GM21360 (cell line): ENCODE results near the gene COL6A2.
"Not testable (repeated sequence)": the region's sequence is repeated elsewhere in the genome, so short reads cannot be mapped to it uniquely, and the experiment has no call there.

Experiments used
- ATAC-seq: cut with Tn5 transposase; IDR thresholded peaks from one replicate; pipeline ENCODE4 v1.9.1; 2021; ENCODE audit warnings: mild to moderate bottlenecking, moderate library complexity; ENCODE audit not compliant: unreplicated experiment

COL6A2 gene

DNA sequence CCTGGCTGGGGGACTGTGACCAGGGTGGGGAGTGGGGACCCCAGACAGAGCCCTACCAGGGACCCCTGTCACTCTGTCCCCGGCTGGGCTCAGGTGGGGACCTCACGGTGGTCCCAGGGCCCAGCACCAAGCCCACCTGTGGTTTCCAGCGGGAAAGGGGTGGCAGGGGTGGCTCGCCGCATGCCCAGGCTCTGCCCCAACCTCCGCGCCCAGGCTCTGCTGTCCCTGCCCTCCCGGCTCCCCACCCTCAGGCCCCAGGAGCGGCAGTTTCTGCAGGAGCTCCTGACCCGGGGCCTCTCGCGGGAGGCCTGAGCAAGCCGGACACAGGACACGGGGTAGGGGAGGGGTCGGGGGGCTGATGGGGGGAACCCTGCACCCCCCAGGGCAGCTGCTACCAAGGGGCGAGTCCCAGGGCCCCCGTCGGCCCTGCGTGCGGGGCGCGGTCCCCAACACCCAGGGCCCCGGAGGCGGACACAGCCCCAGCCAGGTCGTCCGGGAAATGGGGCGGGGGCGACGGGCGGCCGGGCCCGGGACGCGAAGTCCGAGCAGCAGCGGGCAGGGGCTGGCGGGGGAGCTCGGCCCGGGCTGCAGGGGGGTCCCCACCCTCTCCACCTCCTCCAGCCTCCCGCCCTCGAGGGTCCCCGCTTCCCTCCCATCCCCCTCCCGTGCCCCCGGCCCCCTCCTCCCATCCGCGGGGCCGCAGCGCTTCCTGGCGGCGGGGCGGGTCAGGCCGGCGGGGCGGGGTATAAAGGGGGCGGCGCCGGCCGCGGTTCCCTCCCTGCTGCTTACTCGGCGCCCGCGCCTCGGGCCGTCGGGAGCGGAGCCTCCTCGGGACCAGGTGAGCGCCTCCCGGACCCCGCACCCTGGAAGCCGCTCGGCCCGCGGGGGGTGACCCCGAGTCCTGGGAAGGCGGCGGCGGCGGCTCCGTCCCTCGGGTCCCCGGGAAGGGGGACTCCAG lies at the start of gene COL6A2:
COL6A2 (plus strand) TSS at position 777 of the 958 bp plus-strand sequence.
- ATAC-seq = no peak

DNA sequence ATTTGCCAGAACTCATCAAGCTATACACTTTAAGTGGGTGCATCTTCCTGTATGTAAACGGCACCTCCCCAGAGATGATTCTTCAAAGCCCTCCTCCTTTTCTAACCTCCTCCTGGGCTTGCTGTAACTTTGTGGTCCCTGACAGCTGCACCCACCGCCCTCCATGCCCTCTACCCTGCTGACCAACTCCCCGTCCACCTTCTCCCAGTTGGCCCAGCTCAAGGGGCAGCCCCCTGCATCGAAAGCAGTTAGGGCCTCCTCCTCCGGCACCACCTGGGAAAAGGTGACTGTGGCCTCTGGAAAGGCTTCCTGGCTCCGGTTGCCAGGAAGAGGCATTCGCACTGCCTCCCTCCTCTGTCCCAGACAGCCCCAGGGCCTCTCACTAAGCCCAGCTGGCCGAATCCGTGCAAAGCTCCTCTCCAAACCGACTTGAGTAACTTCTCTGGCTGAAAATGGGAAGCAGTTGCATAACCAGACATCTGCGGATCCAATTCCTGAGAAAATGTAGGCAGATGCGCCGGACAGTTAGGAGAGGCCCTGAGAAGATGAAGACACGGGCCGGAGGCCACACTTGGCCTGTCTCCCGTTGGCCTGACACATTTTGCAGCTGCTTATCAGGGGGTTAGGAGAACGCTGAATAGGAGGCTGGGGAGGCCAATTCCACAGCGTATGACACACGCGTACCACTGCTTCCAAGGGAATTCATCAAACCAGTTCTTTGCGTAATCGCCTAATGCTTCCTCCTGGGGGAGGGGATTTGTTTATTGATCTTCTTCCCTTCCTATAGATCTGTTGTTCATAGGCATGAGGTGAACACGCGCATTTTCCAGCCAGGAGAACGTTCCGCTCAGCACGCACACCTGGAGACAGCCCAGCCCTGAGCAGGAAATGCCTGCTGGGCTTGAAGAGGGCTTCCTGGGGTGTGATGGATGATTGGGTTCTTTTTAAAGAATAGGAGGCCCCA lies 48.7 kb upstream of the COL6A2 start:
- no peak for ATAC-seq

DNA sequence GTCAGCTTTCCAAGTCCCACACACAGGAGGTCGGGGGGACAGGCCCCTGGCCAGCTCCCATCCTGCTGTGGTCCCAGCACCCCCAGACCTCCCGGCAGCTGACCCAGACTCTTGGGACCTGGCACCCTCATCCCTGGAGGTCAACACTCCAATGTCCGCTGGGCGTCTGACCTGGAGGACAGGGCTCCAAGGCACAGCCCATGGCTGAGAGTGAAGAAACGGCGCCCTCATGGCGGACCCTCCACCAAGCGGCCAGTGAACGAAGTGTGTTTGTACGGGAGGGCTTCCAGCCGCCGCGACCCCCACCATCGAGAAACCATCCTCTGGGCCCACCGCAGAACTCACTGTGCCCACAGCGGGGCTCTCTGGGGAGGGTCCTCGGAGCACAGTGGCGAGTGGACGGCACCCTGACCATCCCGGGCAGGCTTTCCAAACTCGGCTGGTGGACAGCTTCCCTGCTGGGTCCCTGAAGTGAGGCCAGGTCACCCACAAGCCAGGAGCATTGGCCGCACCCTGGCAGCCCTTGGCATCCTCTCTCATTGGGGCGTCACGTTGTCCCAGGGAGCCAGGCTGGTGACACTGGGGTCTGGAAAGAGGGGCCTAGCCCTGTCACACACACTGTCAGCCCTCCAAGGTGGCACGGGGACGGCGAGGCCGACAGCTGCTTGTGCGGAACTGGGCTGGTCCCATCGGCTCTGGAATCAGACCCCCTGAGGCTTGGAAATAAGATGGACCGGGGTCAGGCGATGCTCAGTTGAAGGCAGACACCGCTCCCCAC lies 47.8 kb upstream of the COL6A2 start:
- ATAC-seq = no peak

DNA sequence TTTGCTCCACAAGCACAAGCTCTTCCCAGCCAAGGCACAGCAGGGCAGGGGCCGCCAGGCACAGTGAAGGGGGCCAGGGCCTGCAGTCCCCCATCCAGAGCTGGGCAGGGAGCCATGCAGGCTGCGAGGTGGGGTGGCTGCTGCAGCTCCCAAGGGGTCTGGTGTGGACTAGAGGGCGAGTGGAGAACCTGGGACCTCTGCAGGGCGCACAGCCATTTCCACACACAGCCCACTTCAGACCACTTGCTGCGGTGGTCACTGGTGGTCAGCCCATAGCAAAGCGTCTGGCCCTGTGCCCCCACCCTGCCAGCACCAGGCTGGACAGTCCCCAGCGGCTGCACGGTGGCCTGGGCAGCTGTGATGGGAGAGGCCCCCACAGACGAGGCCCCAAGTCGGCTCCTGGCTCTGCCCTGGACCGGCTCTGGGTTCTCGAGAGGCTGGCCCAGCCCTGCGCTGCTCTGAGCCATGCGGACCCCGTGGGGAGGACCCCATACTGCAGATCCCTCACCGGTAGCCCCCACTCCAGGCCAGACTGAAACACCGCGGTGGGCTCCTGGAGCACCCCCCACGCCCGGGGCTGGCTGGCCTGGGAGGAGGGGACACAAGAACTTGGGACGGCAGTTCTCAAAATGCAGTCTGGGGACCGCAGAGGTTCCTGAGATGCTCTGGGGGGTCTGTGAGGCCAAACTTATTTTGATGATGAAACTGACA lies 47.1 kb upstream of the COL6A2 start:
- ATAC-seq = no peak

DNA sequence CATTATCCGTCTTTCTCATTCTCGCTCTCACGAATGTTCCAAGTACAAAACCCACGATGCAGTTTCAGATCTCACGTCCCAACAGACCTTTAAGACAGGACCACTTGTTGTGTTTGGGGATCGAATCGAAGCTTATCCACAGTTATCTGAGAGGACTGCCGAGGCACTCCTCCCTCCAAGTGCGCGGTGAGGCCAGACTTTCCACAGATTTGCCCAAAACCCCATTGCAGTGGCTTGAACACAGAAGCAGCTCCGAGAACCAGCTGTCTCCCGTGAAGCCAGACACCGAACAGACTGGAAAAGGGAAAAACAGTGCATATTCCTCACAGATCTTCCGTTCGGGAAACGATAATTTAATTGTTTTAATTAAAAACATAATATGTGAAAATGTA lies 46.5 kb upstream of the COL6A2 start:
- no peak for ATAC-seq

DNA sequence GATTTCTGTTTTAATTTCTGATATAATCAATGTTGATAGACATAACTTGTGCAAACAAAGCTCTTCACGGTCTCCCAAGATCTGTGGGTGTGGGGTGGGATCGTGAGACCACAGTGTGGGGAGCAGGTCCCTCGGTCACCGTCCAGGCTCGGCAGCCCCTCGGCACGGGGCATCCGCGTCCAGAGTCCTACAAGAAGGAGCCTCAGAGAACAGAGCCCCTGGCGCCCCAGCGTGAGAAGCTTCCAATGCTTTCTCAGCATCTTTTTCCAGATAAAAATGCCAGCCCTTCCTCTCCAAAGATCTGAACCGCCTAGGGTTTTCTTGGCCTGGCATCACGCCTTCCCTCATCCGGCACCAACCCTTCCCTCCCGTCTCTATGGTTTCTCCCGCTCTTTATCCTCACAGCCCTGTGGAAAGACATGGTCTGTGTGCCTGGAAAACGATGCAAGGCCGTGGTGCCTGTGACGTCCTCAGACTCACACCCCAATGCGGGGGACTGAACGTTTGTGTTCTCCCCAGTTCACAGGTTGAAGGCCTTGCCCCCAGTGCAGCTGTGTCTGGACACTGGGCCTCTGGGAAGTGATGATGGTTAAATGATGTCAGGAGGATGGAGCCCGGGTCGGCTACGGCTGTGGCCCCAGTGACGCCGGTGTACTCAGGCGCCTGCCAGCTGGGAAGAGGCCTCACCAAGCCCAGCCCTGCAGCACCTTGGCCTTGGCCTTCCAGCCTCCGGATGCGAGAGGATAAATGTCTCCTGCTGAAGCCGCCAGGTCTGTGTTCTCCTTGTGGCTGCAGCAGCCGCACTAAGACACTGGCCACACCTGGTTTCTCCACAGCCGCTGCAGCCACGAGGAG lies 45.9 kb upstream of the COL6A2 start:
- ATAC-seq = no peak

GRCh38 chr21:46052703-46053651 lies 44.9 kb upstream of the COL6A2 start:
- ATAC-seq = no peak

GRCh38 chr21:46054031-46054430 lies 43.9 kb upstream of the COL6A2 start:
- no peak for ATAC-seq

DNA sequence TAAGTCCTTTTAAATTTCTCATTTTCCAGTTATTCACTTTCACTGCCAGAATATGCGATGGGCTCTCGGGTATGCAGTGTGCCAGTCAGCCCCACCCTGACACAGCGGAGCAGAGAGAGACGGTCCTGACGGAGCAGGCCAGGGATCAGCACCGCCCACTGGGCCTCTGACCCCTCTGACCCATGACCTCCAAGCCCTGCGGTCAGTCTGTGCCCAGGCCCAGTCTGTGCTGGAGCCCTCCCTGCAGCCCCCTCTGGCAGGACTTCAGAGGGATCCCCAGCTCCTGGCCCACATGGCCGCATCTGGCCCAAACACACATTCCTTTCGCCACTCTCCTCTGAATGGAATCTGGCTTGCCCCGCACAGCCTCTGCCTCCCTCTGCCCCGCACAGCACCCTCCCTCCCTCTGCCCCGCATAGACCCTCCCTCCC lies 43.4 kb upstream of the COL6A2 start:
- ATAC-seq = no peak

GRCh38 chr21:46055863-46056281 lies 42.0 kb upstream of the COL6A2 start:
- no peak for ATAC-seq

DNA sequence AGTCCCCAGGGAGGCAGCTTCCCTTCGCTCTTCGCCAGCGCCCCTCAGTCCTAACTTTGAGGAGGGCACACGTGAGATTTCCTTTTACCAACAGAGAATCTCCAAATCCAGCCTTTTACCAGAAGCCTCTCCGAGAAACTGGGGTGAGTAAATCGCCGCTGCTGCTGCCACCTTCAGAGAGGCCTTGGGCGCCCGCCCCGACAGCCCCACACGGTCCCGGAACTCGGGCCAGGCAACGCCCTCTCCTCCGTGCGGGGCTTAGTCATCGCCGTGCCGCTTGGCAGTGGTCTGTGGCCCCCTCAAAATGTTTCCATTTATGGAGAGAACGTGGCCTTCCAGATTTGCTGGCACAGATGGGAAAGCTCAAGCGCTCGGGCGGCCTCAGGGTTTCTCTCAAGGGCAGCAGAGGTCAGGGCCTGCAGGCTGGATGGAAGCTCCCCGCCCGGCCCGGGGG lies 41.4 kb upstream of the COL6A2 start:
- ATAC-seq = no peak

DNA sequence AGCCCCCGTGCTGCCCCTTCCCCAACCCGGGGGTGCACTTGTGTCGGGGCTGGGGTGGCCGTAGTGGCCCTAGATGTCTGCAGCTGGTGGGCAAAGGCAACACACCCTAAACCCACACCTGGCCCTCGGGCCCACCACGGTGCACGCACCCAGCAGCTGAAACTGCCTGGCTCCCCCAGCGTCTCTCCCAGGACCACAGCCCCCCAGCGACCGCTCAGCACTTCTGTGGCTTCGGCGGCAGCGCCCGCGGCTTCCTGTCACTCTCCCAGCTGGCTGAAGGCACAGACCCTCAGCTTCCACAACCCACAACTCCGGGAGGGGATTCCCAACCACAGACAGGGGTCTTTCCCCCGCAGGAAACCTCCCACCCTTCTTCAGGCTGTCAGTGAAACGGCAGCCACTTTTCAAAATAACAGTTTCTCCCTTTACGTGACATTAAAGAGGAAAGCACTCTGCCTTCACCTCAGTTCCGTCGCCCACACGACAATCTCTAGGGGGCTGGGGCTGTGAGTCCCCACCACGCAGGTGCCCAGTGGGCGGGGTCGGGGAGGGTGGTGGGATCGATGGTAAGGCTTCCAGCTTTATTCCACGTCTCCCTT lies 40.7 kb upstream of the COL6A2 start:
- ATAC-seq = no peak

GRCh38 chr21:46057710-46058241 lies 40.1 kb upstream of the COL6A2 start:
- ATAC-seq = no peak

- ATAC-seq = no peak
Observed at GRCh38 chr21:46058431-46059145, 39.3 kb upstream of the COL6A2 start.

DNA sequence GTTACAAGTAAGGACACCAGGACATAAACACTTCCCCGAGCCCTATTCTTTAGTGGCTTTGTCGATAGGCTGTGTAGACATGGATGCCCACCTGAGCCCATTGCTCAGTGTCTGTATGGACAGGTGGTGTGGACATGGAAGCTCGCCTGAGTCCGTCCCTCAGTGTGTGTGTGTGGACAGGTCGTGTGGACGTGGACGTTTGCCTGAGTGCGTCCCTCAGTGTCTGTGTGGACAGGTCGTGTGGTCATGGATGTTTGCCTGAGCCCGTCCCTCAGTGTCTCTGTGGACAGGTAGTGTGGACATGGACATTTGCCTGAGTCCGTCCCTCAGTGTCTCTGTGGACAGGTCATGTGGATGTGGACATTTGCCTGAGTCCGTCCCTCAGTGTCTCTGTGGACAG lies 38.7 kb upstream of the COL6A2 start:
- ATAC-seq = no peak

GRCh38 chr21:46059711-46060455 lies 38.0 kb upstream of the COL6A2 start:
- not testable (repeated sequence) for ATAC-seq
